GM19463 (cell line): ENCODE data around the gene RNF214.
"Not testable (repeated sequence)": the region's sequence is repeated elsewhere in the genome, so short reads cannot be mapped to it uniquely, and the experiment has no call there.

ENCODE experiments used
- ATAC-seq: cut with Tn5 transposase; IDR thresholded peaks from one replicate; pipeline ENCODE4 v1.9.1; 2021; ENCODE audit warnings: mild to moderate bottlenecking, moderate library complexity; ENCODE audit not compliant: unreplicated experiment

Gene RNF214

DNA sequence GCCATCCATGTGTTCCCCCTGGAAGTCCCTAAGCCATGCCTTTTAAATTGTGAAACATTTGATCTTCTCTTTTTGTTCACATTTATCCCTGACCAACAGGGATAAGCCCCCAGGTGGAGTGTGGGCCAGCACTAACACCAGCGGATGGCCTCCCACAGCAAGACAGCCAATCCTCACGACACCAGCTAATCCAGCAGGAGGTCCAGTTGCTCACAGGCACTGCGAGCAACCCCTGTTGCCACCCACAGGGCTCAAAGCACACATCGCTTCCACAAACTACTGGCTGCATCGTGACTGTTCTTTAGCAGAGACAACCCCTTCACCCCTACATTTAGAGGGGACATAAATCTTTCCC is 2.6 kb upstream of the RNF214 start:
- no peak for ATAC-seq

DNA sequence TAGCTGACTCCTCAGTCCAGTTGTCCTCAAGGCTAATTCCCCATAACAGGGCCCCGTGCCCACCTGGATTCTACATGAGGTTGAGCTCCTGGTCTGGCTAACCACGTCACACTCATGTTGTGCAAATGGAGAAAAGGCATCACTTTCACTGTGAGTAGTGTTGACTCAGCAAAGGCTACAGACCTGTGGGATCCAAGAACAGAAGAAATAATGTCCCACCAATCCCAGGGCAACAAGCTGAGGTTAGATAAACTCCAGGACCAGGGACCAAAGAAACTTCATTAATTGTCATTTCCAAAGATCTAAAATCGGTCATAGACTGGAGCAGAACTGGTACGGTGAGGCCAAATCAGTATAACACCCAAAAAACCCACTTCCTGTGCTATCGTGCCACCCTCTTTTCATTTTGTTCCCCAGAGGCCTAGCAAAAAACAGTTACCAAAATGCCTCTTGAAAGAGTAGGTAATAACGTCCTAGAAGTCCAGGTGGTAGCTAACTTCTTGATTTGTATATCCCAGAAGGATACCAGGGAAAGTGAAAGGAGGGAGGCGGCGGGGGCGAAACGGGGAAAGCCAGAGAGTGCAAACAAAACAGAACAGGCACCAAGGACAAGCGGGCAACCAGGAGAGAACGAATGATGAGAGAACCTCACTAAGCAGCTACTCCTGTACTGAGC is 2.0 kb upstream of the RNF214 start:
- no peak for ATAC-seq

DNA sequence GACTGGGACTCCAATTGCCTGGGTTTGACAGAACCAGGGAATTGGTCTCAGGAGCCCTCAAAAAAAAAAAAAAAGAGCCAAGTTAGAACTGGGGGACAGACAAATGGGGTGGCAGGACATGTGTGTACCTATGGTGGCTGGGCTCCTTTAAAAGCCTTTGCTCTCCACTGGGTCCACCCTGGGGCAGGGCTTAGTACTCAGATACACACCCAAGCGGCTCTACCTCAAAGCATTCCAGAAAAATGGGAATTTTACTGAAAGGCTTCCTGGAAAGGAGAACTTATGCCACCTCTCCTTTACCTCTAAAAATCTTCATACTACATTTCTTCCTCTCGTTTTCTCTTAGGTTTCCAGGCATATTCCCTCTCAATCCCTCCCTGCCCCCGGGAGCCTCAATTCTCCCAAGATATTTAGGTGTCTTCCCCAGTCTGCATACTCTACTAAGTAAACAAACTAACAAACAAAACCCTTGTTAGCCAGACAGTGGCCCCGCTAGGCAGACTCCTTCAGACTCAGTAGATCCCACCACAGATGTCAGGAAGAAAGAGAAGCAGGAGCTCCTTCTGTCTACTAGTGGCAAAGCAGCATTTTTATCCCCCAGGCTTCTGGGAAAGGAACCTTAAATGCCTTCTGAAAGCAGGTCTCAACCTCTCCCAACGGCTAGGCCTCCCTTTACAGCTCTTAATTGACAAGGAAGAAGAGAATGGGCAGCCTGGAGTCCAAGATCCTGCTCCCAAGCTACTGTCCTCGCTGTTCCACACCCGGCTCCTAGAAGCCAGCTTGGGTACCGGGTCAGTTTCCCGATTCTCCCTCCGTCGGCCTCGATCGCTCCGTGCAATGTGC is 1.3 kb upstream of the RNF214 start:
- no peak for ATAC-seq

DNA sequence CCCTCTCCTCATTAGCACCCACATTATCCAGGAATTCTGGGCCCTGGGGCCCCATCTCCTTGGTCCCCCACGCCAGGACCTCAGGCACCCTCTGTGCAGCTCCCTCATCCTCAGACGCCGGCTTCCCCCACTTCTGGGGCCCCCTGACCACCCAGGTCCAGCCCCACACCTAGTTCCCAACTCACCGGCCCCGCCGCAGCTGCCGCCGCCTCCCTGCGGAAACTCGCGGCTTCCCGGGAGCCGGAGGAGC is 704 bp upstream of the RNF214 start, which contains the start of gene PCSK7:
TSS of gene PCSK7 (minus strand) at position 232 of the 250 bp plus-strand sequence. CDS start 2,229 bp downstream, outside the sequence.
- no peak for ATAC-seq

DNA sequence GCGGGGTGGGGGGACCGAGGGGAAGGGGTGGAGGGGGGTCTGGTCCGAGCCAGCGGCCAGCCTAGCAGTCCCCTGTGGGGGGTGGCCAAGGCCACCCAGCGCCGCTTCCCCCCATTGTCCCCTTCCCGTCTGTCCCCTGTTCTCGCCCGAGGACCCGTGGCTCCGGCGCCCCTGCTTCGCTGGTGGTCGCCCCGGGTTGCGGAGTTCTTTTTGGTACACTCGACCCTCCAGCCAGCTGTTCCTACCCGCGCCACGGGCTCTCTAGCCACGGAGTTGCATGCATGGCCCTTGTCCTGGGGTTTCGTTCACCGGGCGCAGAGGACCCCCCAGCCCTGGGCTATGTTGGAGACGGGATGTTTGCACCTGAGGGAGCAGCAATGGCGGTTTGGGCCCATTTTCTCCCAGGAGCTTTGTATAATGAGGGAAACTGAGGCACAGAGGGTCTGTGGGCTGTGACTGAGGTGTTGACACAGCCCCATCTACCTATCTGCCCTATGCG is 489 bp downstream of the RNF214 start:
- no peak for ATAC-seq

DNA sequence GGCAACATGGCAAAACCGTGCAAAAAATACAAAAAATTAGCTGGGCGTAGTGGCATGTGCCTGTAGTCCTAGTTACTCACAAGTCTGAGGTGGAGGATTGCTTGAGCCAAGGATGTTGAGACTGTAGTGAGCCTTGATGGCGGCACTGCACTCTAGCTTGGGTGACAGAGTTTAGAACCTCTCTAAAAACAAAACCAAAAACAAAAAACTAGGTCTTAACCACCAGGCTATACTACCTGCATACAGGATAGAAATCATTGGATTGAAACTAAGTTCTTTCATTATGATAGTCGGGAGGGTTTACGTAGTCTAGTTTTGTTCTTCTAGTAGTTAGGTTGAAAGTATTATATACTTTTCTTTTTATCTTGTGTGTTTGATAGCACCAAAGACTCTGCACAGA is 5.8 kb downstream of the RNF214 start:
- ATAC-seq = no peak

DNA sequence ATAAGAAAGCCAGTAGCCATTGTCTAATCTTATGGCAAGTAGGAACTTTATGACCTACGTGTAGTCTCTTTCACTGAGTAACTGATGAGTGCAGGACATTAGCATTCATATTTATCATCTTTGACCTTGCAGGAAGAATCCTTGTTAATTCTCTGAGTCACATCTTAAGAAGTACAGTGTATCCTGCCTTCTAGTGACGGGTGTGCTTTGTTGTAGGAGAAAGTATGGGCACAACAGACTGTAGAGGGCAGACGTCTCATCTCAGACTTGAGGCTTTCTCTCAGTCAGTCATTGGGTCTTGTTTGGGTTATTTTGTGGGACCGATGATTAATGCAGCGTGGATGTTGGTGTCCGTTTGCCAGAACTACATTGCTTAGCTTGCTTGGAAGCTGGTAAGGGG is 6.8 kb downstream of the RNF214 start:
- no peak for ATAC-seq

DNA sequence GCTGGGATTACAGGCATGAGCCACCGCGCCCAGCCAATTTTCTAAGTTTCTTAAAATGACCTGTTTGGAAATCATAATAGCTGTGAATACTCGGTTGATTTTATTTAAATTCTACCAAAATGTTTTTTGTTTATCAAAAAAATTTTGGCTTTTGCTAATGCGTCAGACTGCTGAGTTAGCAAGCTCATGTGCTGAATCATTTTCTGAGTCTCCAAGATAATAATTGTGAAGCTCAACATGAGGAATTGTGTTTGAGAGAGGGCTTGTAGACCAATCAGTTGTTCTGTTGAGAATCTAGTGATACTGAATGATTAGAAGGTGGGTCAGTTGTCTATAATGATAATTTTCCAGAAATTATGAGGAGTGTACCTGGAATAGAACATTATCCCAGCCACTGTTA is 15.9 kb downstream of the RNF214 start:
- no peak for ATAC-seq

DNA sequence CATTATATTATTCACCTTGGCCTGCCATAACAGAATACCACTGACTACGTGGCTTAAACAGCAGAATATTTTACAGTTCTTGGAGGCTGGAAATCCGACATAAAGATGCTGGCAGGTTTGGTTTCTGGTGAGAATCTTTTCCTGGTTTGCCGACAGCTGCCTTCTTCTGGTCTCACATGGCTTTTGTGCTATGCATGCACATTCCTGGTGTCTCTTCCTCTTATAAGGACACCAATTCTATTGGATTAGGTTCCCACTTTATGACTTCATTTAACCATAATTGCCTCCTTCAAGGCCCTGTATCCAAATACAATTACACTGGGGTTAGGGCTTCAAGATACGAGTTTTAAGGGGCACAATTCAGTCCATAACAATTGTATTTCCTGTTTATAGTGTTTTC is 17.1 kb downstream of the RNF214 start:
- ATAC-seq = no peak

DNA sequence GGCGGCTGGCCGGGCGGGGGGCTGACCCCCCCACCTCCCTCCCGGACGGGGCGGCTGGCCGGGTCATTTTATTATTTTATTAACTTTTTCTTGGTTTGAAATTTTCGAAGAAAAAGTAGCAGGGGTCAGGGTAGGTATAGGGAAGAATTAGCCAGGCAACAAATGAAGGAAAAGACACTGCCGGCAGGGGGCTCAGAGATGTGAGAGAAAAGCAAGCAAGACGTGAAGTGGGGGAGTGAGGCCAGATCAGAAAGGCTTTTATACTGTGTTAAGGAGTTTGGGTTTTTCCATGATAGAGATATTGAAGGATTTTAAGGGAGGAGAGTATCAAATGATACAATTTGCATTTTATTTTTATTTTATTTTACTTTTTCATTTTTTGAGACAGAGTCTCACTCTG is 19.0 kb downstream of the RNF214 start:
- no peak for ATAC-seq

DNA sequence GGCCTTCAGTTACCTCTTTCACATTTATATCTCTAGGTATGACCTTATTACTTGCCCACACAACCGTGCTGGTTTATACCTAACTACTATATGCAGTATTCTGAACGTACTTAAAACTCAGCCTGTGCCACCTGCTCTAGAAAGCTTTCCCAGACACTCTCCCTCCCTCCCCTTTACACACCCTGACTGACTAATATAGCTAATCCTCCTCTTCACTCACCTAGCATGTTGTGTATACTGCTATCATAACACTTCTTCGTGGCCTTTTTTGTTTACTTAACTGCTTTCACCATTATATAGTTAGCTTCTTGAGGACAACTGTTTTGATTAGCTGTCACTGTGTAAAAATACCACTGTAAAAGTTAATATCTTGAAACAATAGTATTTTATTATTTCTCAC is 23.5 kb downstream of the RNF214 start:
- ATAC-seq = no peak

DNA sequence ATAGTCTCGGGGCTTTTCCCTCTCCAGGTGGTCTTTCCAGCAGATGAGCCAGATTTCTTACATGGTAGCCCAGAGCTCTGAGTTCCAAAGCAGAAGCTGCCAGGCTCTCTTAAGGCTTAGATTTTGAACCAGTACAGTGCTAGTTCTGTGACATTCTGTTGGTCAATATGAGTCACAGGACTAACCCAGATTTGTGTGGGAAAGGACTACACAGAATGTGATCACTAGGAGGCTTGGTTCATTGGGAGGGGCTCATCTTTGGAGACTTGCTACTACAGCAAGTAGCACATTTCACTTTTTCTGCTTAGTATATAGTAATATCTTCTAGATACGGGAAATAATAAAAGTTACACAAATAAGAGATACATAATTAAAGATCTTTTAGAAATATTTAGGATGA is 24.1 kb downstream of the RNF214 start:
- no peak for ATAC-seq

DNA sequence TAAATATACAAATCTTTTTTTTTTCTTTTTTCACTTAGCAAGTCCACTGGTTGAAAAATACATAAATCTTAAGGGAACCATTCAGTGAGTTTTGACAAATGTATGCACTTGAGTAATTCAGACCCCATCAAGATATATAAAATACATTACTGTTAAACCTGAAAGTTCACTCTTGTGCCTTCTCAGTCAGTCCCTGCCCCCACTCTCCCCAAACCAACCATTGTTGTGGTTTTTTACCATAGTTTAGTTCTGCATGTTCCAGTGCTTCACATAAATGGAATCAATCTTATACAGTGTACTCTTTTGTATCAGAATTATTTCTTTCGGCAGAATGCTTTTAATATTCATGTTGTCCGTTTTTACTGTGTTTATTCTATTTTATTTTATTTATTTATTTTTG is 26.1 kb downstream of the RNF214 start:
- no peak for ATAC-seq

DNA sequence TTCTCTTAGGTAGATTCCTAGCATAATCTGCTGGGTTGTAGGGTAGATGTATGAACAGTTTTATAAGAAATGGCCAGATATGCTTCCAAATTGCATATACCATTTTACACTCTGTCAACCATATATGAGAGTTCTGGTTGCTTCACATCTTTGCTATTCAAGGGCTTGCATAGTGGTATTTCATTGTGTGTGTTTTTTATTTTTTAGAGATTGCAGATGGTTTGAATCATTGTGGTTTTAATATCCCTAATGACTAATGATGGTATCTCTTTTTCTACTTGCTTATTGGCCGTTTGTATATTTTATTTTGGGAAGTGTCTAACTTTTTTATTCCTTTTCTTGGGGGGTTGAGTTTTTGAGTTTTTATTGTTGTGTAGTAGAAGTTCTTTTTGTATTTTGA is 26.9 kb downstream of the RNF214 start:
- ATAC-seq = no peak

DNA sequence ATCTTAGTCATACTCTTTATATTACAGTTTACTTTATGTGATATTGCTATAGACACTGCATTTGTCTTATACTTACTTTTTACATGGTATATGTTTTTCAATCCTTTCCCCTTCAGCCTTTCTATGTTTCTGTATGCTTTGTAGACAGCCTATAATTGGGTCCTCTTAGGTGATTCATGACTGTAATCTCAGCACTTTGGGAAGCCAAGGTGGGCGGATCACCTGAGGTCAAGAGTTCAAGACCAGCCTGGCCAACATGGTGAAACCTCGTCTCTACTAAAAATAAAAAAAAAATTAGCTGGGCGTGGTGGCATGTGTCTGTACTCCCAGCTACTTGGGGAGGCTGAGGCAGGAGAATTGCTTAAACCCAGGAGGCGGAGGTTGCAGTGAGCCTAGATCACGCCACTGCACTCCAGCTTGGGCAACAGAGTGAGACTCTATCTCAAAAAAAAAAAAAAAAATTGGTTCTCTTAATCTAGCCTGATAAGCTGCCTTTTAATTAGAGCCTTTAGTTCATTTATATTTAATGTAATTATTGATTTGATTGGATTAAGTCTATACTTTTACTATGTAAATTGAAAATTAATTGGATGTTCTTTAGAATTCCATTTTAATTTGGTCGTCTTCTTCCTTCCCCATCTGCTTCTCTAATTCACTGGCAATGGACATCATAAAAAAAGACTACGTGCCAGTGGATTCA is 32.3 kb downstream of the RNF214 start:
- ATAC-seq = not testable (repeated sequence)

DNA sequence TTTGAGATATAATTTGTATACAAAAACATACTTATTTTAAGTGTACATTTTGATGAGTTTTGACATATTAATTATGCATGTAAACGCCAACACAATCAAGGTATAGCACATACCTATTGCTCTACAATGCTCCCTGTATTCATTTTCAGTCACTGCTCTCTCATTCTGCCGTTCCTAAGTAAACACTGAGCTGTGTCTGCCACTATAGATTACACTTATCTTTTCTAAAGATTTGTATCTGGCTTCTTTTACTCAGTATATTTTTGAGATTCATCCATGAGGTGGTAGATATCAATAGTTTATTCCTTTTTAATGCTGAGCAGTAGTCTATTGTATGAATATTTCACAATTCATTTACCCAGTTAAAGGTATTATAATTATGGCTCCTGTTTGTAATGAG is 33.3 kb downstream of the RNF214 start:
- no peak for ATAC-seq

DNA sequence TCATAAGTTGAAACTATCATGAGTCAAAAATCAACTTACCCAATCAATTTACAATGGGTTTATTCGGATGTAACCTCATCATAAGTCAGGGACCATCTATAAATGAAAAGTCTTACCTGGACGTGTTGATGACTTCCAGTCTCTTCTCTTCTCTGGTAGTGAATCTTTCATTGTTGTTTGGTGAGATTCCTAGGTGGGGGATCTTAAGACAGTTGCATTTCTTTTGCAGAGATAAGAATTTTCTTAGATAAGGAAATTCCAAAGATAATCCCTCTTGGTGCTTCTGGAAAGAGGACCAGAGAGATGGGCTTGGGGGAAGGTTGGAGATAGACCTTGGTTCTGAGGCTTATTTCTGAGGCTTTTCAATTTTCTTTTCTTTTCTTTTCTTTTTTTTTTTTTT is 37.4 kb downstream of the RNF214 start:
- ATAC-seq = no peak

DNA sequence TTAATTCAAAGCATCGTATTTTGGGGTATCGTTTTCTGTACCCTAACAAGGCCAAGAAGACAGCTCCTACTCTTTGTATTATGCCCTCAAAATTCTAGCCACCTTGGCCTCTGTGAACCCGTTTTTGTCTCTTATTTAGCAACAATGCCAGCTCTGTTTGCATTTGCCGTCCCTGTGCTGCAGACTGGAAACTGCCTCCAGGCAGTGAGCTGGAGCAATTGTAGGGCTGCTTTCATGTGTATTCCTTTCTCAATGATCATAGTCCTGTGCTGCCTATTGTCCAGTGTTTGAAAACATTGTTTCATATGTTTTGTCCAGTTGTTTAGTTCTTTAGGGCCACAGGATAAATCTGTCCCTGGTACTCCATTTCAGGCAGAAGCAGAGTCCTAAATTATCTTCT is 38.7 kb downstream of the RNF214 start:
- ATAC-seq = no peak

DNA sequence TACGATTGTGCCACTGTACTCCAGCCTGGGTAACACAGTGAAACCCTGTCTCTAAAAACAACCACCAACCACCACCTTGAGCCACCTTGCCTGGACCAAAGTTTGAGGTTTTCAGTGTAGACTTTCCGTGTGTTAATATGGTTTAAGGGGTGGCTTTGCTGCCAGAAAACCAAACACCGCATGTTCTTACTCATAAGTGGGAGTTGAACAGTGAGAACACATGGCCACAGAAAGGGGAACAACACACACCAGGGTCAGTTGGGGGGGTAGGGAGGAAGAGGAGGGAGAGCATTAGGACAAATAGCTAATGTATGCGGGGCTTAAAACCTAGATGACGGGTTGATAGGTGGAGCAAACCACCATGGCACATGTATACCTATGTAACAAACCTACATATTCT is 39.7 kb downstream of the RNF214 start:
- not testable (repeated sequence) for ATAC-seq

DNA sequence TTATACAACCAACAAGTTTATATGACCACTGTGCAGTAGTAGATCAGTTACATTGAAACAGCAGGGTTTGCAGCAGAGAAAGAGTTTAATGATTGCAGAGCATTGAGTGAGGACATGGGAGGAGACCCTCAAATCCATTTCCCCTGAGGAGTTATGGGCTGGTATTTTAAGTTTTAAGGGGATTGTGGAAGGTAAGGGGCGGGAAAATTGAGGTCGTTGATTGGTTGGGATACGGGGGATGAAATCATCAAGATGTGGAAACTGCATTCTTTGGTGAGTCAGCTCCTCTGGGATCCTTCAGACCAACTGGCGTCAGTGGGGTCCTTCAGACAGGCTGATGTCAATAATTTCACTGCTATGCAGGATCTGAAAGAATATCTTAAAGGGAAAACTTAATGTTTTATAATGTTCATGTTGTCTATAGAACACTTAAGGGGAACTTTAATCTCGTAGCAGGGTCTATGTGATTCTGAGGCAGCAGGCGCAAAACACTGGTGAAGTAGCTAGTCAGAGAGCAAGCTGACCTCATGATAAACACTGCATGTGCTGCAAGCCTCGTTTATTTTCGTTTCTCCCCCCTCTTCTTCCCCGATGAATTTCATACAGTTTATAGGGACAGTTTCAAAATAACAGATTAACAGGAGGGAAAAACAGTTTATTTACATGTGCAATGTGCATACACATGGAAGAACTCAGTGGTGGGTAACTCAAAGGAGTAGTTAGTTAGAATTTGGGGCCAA is 41.2 kb downstream of the RNF214 start:
- no peak for ATAC-seq

DNA sequence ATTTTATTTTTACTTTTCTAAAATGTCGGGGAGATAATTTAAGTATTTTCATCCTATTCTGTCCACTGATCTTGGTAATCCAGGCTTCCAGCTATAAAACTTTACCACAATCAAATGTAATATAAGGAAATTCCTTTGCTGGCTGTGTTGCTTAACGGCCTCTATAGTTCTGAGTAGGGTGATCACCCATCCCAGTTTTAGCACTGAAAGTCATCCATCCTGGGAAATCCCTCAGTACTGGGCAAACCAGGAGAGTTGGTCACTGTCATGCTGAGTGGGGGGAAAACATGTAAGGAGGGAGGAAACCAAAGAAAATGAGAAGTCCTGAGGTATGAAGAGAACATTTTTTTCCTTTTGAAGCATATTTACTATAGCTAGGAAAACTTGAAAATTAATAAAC is 45.9 kb downstream of the RNF214 start:
- ATAC-seq = no peak
